Measurements from ENCODE around the gene ZNF614. TPM values are rescaled to one million over a fixed set of nuclear protein-coding genes. Genes with fewer than 3 reads are reported as not detected.
"Not testable (repeated sequence)": the region's sequence is repeated elsewhere in the genome, so short reads cannot be mapped to it uniquely, and the experiment has no call there.

The ZNF614 gene
- polyA plus RNA-seq (2013, experiment 1 of 2): 14.9 TPM
- polyA plus RNA-seq (2013, experiment 2 of 2): 14.5 TPM

- H3K27me3 ChIP-seq (ENCODE audit: insufficient read depth, low read length): no peaks in the 10 kb centered on the region
- peak within 1 kb of the TSS; percentile 96 for H3K9ac ChIP-seq (ENCODE audit: low read depth, low read length)
- H3K36me3 ChIP-seq (ENCODE audit: insufficient read depth, low read length): peaks cover 52% of the 10 kb centered on the region
- peak within 1 kb of the TSS; percentile 94 for H3K27ac ChIP-seq (ENCODE audit: low read depth, low read length)
- peaks cover 34% of the 10 kb centered on the region for H3K9me3 ChIP-seq (ENCODE audit: insufficient read depth, low read depth, low read length)
- no peaks in the 10 kb centered on the region; the same call in 1 of the 2 replicates for H3K4me1 ChIP-seq (ENCODE audit: insufficient read depth, low read length)
- H3K4me3 ChIP-seq (ENCODE audit: low read length): peak within 1 kb of the TSS; percentile 91
- under 1% methylated on average over 53 of the region's 53 CpGs for WGBS
Measured at GRCh38 chr19:52028027-52028779, at the start of gene ZNF614. TSS of gene ZNF614 (minus strand) at chr19:52028379. CDS start at chr19:52025745, 2,634 bp downstream.

- Histone ChIP-seq H3K4me1 (ENCODE audit: insufficient read depth, low read length) (no peaks in the 10 kb centered on the region), H3K9me3 (ENCODE audit: insufficient read depth, low read depth, low read length) (peaks cover 72% of the 10 kb centered on the region), H3K9ac (ENCODE audit: low read depth, low read length) (no peak overlapping the region), H3K27ac (ENCODE audit: low read depth, low read length) (no peak overlapping the region), H3K4me3 (ENCODE audit: low read length) (no peak overlapping the region), H3K27me3 (ENCODE audit: insufficient read depth, low read length) (no peaks in the 10 kb centered on the region), H3K36me3 (ENCODE audit: insufficient read depth, low read length) (peaks cover 92% of the 10 kb centered on the region)
- 96% methylated on average over 5 of the region's 5 CpGs for WGBS
Measured at GRCh38 chr19:52070496-52070895, 42.3 kb upstream of the ZNF614 start.

- Histone ChIP-seq H3K36me3 (ENCODE audit: insufficient read depth, low read length) (peaks cover 94% of the 10 kb centered on the region), H3K4me3 (ENCODE audit: low read length) (no peak overlapping the region), H3K27ac (ENCODE audit: low read depth, low read length) (no peak overlapping the region), H3K4me1 (ENCODE audit: insufficient read depth, low read length) (no peaks in the 10 kb centered on the region), H3K9ac (ENCODE audit: low read depth, low read length) (no peak overlapping the region), H3K9me3 (ENCODE audit: insufficient read depth, low read depth, low read length) (peaks cover 80% of the 10 kb centered on the region), H3K27me3 (ENCODE audit: insufficient read depth, low read length) (no peaks in the 10 kb centered on the region)
- WGBS: 98% methylated on average over 2 of the region's 2 CpGs
Measured at GRCh38 chr19:52069653-52070052, 41.5 kb upstream of the ZNF614 start.

GRCh38 chr19:52066258-52066863 is 38.2 kb upstream of the ZNF614 start:
- Histone ChIP-seq H3K9me3 (ENCODE audit: insufficient read depth, low read depth, low read length) (peaks cover 91% of the 10 kb centered on the region), H3K4me3 (ENCODE audit: low read length) (no peak overlapping the region; the same call in 1 of the 2 replicates), H3K27me3 (ENCODE audit: insufficient read depth, low read length) (no peaks in the 10 kb centered on the region), H3K36me3 (ENCODE audit: insufficient read depth, low read length) (peaks cover 79% of the 10 kb centered on the region), H3K9ac (ENCODE audit: low read depth, low read length) (no peak overlapping the region), H3K4me1 (ENCODE audit: insufficient read depth, low read length) (no peaks in the 10 kb centered on the region), H3K27ac (ENCODE audit: low read depth, low read length) (no peak overlapping the region)
- WGBS: 97% methylated on average over 6 of the region's 6 CpGs

- Histone ChIP-seq H3K27me3 (ENCODE audit: insufficient read depth, low read length) (no peaks in the 10 kb centered on the region), H3K27ac (ENCODE audit: low read depth, low read length) (no peak overlapping the region), H3K9ac (ENCODE audit: low read depth, low read length) (no peak overlapping the region), H3K4me3 (ENCODE audit: low read length) (no peak overlapping the region), H3K36me3 (ENCODE audit: insufficient read depth, low read length) (peaks cover 69% of the 10 kb centered on the region), H3K9me3 (ENCODE audit: insufficient read depth, low read depth, low read length) (peaks cover 81% of the 10 kb centered on the region), H3K4me1 (ENCODE audit: insufficient read depth, low read length) (no peaks in the 10 kb centered on the region)
- 95% methylated on average over 5 of the region's 6 CpGs for WGBS
Measured at GRCh38 chr19:52065399-52065798, 37.2 kb upstream of the ZNF614 start.

- H3K9ac ChIP-seq (ENCODE audit: low read depth, low read length); H3K9me3 ChIP-seq (ENCODE audit: insufficient read depth, low read depth, low read length): not testable (repeated sequence)
- 98% methylated on average over 3 of the region's 3 CpGs for WGBS
Measured at GRCh38 chr19:52056480-52056879, 28.3 kb upstream of the ZNF614 start.

GRCh38 chr19:52051736-52052135 is 23.6 kb upstream of the ZNF614 start:
- not testable (repeated sequence) for H3K9me3 ChIP-seq (ENCODE audit: insufficient read depth, low read depth, low read length); H3K27me3 ChIP-seq (ENCODE audit: insufficient read depth, low read length); H3K4me3 ChIP-seq (ENCODE audit: low read length); H3K9ac ChIP-seq (ENCODE audit: low read depth, low read length); H3K4me1 ChIP-seq (ENCODE audit: insufficient read depth, low read length); H3K36me3 ChIP-seq (ENCODE audit: insufficient read depth, low read length); H3K27ac ChIP-seq (ENCODE audit: low read depth, low read length)
- WGBS: no CpG with 5 or more reads among the region's 1 CpG

More at GRCh38 chr19:52056480-52056879, 28.3 kb upstream of the ZNF614 start:
- H3K27ac ChIP-seq (ENCODE audit: low read depth, low read length); H3K36me3 ChIP-seq (ENCODE audit: insufficient read depth, low read length); H3K27me3 ChIP-seq (ENCODE audit: insufficient read depth, low read length); H3K4me1 ChIP-seq (ENCODE audit: insufficient read depth, low read length); H3K4me3 ChIP-seq (ENCODE audit: low read length): not testable (repeated sequence)

GRCh38 chr19:52048555-52049501 is 20.6 kb upstream of the ZNF614 start, which contains the start of gene ZNF432:
TSS of gene ZNF432 (minus strand) at chr19:52048838. CDS start at chr19:52046868, 1,970 bp downstream.
- peaks cover 4% of the 10 kb centered on the region; the same call in 1 of the 2 replicates for H3K4me1 ChIP-seq (ENCODE audit: insufficient read depth, low read length)
- peaks cover 20% of the 10 kb centered on the region for H3K36me3 ChIP-seq (ENCODE audit: insufficient read depth, low read length)
- H3K27me3 ChIP-seq (ENCODE audit: insufficient read depth, low read length): no peaks in the 10 kb centered on the region
- peaks cover 3% of the 10 kb centered on the region; the same call in 1 of the 2 replicates for H3K9me3 ChIP-seq (ENCODE audit: insufficient read depth, low read depth, low read length)
- under 1% methylated on average over 59 of the region's 60 CpGs for WGBS
- H3K9ac ChIP-seq (ENCODE audit: low read depth, low read length): peak within 1 kb of the TSS; percentile 95
- peak within 1 kb of the TSS; percentile 81 for H3K27ac ChIP-seq (ENCODE audit: low read depth, low read length)
- peak within 1 kb of the TSS; percentile 92 for H3K4me3 ChIP-seq (ENCODE audit: low read length)

GRCh38 chr19:52039169-52039568 is 11.0 kb upstream of the ZNF614 start:
- Histone ChIP-seq H3K9me3 (ENCODE audit: insufficient read depth, low read depth, low read length) (peaks cover 54% of the 10 kb centered on the region), H3K4me3 (ENCODE audit: low read length) (no peak overlapping the region), H3K4me1 (ENCODE audit: insufficient read depth, low read length) (no peaks in the 10 kb centered on the region), H3K27me3 (ENCODE audit: insufficient read depth, low read length) (no peaks in the 10 kb centered on the region), H3K27ac (ENCODE audit: low read depth, low read length) (no peak overlapping the region), H3K9ac (ENCODE audit: low read depth, low read length) (no peak overlapping the region), H3K36me3 (ENCODE audit: insufficient read depth, low read length) (peaks cover 85% of the 10 kb centered on the region)
- 97% methylated on average over 3 of the region's 4 CpGs for WGBS

- peaks cover 76% of the 10 kb centered on the region for H3K9me3 ChIP-seq (ENCODE audit: insufficient read depth, low read depth, low read length)
- 96% methylated on average over 11 of the region's 12 CpGs for WGBS
- no peaks in the 10 kb centered on the region for H3K27me3 ChIP-seq (ENCODE audit: insufficient read depth, low read length)
- no peak overlapping the region for H3K9ac ChIP-seq (ENCODE audit: low read depth, low read length)
- peak overlapping the region; percentile 22 for H3K4me3 ChIP-seq (ENCODE audit: low read length)
- H3K36me3 ChIP-seq (ENCODE audit: insufficient read depth, low read length): peaks cover 82% of the 10 kb centered on the region
- H3K4me1 ChIP-seq (ENCODE audit: insufficient read depth, low read length): no peaks in the 10 kb centered on the region
- H3K27ac ChIP-seq (ENCODE audit: low read depth, low read length): no peak overlapping the region
Measured at GRCh38 chr19:52034051-52034728, 6.0 kb upstream of the ZNF614 start.
